Stimulated activated CD8-positive, alpha-beta memory T cell treated with anti-CD3 and anti-CD28 coated beads, Interleukin-12 subunit alpha, Interleukin-12 subunit beta, amount 100 ng/mL, for 1 hour (primary cell): ENCODE measurements around the gene TMEM271.
"Not testable (repeated sequence)": the region's sequence is repeated elsewhere in the genome, so short reads cannot be mapped to it uniquely, and the experiment has no call there.

Source experiments
- DNase-seq: peaks from one replicate; pipeline ENCODE4 v3.0.0-alpha.2; 2020; ENCODE audit warnings: low read depth

TMEM271 gene

DNA sequence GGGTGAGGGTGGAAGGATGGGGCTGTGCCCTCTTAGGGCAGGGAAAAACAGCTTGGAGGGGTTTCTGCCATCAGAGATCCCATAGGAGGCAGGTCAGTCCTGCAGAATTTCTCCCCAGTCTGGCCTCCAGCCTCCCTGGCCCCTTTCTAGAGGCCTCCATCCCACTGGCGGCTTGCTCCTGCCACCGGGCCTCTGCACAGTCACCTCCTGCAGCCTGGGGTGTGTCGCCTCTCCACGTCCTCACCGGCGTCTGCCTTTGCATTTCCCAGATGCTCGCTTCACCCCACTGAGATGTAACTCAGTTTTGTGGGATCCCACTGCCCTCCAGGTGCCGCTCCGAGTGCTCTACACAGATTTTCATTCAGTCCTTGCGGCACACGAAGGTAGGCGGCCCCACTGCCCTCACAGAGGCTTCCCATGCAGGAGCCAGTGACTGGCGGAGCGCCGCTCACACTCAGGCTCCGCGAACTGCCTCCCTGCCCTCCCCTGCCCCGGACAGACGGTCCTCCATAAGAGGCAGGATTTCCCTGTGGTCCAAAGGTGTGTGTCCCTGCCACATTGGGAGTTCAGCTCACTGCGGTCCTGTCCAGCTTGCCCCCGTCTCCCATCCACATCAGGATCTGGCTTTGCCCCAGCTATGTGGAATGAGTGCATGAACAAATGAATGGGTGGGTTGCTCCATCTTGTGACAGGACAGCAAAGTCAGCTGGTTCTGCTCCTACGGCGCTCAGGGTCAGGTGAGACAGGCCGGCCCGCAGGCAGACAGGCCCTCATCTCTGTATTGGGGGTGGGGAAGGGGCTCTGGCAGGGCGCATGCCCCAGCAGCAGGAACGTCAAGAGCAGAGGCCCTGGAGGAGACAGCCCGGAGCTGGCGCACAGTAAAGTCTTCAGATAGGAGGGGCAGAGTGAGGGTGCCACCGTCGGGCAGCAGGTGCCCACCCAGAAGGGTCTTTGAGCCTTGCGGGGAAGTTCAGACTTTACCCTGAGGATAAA, 2.7 kb upstream of the TMEM271 start:
- no peak for DNase-seq

DNA sequence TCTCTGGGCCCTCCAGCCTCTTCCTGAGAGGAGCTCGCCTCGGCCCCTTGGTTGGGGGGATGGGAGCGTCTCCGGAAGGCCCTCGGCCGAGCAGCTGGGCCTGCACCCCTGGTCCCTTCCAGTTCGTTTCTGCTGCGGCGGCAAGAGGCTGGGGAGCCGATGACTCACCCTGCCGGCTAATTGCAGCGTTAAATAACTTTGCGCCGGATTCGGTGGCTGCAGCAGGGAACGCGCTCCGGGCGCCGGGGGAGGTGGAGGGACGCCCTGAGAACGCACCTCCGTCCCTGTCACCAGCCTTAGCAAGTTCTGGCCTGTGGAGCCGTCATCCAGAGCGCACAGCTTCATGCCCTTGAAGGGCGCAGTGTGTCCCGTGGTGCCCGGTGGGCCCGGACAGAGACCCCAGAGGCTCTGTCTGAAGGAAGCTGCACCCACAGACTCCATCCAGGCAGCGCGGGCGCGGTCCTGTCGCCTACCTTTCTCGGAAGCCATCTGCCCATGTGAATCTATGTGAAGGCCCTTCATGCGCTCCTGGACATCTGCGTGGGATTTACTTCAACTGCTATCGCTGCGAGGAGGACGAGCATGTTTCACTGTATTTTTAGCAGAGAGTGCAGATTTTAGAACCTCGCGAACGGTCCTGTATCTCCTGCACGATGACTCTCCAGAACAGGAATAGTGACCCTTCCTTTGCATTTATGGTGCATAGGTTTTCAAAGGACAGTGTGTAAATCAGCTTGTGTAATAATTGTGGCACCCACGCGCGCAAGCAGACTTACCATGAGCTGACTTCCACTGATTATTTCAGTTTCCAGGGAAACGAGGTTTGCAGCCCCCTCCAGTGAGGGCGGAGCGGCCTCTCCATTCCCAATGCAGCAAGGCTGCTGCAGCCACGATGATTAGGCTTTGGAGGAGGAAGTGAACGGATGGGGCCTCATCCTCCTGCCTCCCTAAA, 1.7 kb upstream of the TMEM271 start:
- no peak for DNase-seq

DNA sequence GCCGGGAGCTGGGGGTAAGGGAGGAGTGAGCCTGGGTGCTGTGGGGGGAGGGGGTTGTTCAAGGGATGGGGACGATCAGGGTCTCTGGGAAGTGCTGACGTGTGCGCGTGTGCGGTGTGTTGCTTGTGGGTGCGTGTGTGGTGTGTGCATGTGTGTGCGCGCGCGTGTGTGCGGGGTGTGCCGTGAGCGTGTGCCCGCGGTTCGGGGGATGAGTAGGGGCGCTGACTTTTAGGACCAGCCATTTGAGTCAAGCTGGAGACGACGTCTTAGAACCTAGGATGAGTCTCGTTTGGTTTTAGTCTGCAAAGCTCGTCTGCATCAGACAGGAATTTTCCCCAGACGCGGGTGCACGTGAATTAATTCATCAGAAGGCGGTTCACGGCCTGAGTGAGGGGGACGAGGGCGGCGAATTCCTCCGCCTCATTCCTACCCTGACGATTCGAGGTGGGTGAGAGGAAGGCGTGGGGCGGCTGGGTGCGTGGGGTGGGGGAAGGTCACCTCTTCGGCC, 950 bp upstream of the TMEM271 start:
- DNase-seq, result no peak

- DNase-seq, result no peak
Observed at GRCh38 chr4:575281-576141, 584 bp downstream of the TMEM271 start.

GRCh38 chr4:574346-575161, 1.5 kb downstream of the TMEM271 start:
- DNase-seq, result no peak

- DNase-seq, result no peak
Observed at GRCh38 chr4:573122-573892, 2.8 kb downstream of the TMEM271 start.

GRCh38 chr4:572594-572993, 3.5 kb downstream of the TMEM271 start:
- no peak for DNase-seq

GRCh38 chr4:571838-572572, 4.1 kb downstream of the TMEM271 start:
- DNase-seq, result no peak

DNA sequence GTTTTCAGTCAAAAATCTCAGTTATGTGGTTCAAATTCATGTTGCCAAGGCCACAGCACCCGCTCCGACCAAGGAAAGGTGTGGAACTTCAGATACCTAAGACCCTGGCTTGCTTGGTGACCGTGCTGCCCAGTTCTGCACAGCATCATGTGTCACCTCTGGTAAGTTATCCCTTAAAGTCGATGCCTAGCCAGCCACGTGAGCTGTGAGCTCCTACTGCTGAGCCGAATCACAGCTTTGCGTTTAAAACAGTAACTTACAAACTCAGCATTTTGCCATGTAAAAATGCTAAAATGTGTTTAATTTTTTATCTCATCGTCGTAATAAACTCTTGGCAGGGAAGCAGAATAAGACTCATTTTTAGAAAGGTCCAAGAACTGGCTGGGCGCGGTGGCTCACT, 5.3 kb downstream of the TMEM271 start:
- no peak for DNase-seq

DNA sequence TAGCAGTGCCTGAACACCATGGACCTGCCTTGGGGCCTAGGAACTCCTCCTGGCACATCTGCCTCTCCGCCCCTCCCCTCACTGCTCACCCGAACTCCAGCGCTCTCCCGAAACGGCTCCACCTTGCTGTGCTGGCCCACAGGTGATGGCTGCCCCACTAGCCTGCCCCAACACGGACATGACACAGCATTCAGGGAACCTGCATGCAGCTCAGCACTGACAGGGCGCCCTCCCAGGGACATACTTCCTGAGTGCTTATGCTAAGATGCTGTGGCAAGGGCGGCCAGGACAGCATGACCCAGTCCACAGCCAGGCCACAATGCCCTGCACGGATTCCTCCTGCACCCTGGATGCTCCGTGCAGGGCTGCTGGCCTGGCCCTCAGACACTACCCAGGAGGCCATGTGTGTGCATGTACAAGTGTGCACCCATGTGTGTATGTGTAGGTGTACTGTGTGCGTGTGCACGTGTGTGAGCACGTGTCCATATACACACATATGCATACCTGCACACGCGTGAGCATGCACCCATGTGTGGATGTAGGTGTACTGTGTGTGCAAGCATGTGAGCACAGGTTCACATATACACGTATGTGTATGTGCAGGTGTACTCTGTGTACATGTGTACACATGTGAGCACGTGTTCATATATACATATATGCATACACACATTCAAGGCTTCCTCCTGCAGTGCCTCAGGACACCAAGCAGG, 6.0 kb downstream of the TMEM271 start:
- DNase-seq, result no peak

- DNase-seq, result no peak
Observed at GRCh38 chr4:568962-569361, 7.1 kb downstream of the TMEM271 start.

- no peak for DNase-seq
Observed at GRCh38 chr4:568351-568652, 7.8 kb downstream of the TMEM271 start.

- DNase-seq, result no peak
Observed at GRCh38 chr4:567457-568350, 8.4 kb downstream of the TMEM271 start.

DNA sequence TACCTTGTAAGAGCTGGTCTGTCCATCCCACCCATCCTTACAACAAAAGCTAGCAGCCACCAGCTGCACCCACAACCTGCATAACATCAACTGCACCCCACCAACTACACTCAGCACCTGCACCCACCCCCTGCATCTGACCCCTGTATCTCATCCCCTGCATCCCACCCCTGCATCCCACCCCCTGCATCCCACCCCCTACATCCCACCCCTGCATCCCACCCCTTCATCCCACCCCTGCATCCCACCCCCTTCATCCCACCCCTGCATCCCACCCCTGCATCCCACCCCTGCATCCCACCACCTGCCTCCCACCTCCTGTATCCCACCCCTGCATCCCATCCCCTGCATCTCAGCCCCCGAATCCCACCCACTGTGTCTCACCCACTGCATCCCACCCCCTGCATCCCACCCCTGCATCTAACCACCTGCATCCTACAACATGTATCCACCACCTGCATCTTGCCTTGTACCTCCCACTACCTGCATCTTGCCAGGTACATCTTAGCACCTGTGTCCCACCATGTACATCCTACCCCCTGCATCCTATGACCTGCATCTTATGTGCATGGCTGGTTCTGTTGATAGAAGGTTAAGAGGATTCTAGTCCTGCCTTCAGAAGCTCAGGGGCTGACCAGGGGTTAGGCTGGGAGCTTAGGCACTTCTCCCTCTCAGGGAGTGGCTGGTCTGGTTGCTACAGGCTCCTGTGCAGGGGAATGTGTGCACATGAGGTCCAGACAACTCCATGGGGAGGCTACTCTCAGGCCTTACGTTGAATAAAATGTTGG, 9.4 kb downstream of the TMEM271 start:
- no peak for DNase-seq

GRCh38 chr4:566035-566434, 10.1 kb downstream of the TMEM271 start:
- DNase-seq, result no peak

DNA sequence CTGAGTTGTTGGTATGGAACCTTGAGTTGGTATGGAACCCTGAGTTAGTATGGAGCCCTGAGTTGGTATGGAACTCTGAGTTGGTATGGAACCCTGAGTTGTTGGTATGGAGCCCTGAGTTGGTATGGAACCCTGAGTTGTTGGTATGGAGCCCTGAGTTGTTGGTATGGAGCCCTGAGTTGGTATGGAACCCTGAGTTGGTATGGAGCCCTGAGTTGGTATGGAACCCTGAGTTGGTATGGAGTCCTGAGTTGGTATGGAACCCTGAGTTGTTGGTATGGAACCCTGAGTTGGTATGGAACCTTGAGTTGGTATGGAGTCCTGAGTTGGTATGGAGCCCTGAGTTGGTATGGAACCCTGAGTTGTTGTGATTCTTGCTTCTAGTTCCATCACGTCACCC, 10.5 kb downstream of the TMEM271 start:
- DNase-seq, result not testable (repeated sequence)

DNA sequence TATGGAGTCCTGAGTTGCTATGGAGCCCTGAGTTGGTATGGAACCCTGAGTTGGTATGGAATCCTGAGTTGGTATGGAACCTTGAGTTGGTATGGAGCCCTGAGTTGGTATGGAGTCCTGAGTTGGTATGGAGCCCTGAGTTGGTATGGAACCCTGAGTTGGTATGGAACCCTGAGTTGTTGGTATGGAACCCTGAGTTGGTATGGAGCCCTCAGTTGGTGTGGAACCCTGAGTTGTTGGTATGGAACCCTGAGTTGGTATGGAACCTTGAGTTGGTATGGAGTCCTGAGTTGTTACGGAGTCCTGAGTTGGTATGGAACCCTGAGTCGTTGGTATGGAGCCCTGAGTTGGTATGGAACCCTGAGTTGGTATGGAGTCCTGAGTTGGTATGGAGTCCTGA, 13.6 kb downstream of the TMEM271 start:
- not testable (repeated sequence) for DNase-seq
